Activated T-helper 1 cell treated with anti-CD3 and anti-CD28 coated beads, Interleukin-12 subunit alpha, Interleukin-12 subunit beta, Interleukin-2, Interleukin-4 antibody, amounts not matched to agents 30 ng/mL and 10 ng/mL and 1 ng/mL, durations not matched to agents 14 hours and 24 hours and 36 hours (primary cell): ENCODE data around the gene IRF2BP2. TPM values are rescaled to one million over a fixed set of nuclear protein-coding genes. Genes with fewer than 3 reads are reported as not detected.

Source experiments
- DNase-seq: peaks from one replicate; pipeline ENCODE4 v3.0.0; 2021; ENCODE audit warnings: low spot score
- H3K27ac Mint-ChIP-seq: one replicate; pipeline ENCODE4 v1.8.0; 2021; ENCODE audit warnings: mild to moderate bottlenecking, mixed read lengths
- H3K27me3 Mint-ChIP-seq: one replicate; pipeline ENCODE4 v1.8.0; 2022; ENCODE audit warnings: mild to moderate bottlenecking, moderate library complexity, mixed read lengths; ENCODE audit not compliant: insufficient read depth
- H3K36me3 Mint-ChIP-seq: one replicate; pipeline ENCODE4 v1.8.0; 2021; ENCODE audit warnings: low read depth, mixed read lengths
- H3K4me1 Mint-ChIP-seq: one replicate; pipeline ENCODE4 v1.8.0; 2021; ENCODE audit warnings: low read depth, mixed read lengths
- H3K4me3 Mint-ChIP-seq: one replicate; pipeline ENCODE4 v1.8.0; 2021; ENCODE audit warnings: mild to moderate bottlenecking, moderate library complexity, mixed read lengths
- H3K9me3 Mint-ChIP-seq: one replicate; pipeline ENCODE4 v1.8.0; 2021; ENCODE audit warnings: mixed read lengths
- intact Hi-C: fragments of 100-400 bp; cut with micrococcal nuclease; formaldehyde crosslinking; loops from one replicate; pipeline ENCODE4 v1.15.1; 2024
- total RNA-seq: library from RNA; stranded (reverse); gene quantifications from 2 replicates; pipeline ENCODE4 v1.2.3, GENCODE V29; 2022

The IRF2BP2 gene
- total RNA-seq, 1 donor from 2014 or later, result 243 TPM

DNA sequence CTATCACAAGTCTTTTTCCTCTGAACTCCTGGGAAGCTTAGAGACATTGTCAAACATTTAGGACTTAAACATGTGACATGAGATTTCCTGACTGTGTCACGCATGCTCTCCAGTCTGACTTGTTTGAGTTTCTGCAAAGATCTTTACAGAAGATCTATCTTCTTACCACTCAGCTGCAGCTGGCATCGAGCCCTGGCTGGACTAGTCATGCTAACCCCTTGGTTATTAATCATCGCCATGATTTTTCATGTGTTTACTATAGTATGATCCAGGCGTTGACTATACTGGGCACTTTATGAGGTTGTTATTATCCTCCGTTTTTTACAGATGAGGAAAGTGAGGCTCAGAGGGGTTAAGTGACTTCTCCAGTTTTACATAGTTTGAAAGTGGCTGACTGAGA lies 18.1 kb upstream of the IRF2BP2 start:
- H3K9me3 Mint-ChIP-seq, result no peaks in the 10 kb centered on the region
- no peak overlapping the region for H3K4me3 Mint-ChIP-seq
- intact Hi-C loops, result no loop called here
- no peak for DNase-seq
- no peak overlapping the region for H3K27ac Mint-ChIP-seq
- H3K27me3 Mint-ChIP-seq, result no peaks in the 10 kb centered on the region
- H3K4me1 Mint-ChIP-seq, result no peaks in the 10 kb centered on the region
- peaks cover 2% of the 10 kb centered on the region for H3K36me3 Mint-ChIP-seq

DNA sequence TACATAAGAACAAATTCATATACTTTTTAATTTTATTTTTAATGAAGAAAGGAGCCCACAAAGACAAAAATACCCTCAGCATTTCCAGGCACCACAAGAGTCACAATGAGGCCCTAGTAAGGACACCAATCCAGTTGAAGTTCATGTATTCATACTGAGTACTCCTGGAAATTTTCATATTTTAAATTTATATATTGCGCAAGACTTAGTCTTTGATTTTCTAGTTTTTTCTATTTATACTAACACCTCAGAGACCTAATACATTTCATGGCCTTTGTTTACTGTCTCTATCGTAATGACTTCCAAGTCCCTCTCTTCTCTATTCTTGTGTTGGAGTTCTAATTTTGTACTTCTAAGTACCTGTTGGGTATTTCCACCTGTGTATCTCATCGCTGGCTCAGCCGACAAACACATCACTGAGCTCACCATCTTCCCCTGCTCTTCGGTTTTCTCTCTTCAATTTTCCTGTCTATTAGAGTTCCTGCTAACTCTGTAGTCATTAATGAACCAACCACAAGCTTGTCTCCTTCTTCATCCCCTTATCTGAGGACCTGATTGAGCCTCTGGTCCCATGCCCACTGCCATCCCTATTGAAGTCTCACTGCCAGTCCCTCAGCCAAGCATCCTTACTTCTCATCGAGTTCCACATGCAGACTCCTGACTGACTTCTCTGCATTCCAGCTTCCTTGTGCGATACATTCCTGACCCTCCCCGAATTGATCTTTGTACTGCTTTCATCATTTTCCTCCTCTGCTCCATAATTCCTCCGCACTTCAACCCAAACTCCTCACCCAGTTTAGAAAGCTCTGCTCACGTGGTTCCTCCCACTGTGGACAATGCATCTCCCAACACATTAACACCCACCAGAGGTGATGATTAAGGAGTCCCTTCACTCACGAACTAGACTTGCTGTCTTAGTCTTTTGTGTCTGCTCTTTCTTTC lies 17.3 kb upstream of the IRF2BP2 start:
- no peak overlapping the region for H3K4me3 Mint-ChIP-seq
- no peak overlapping the region for H3K27ac Mint-ChIP-seq
- H3K9me3 Mint-ChIP-seq, result no peaks in the 10 kb centered on the region
- intact Hi-C loops, result no loop called here
- no peaks in the 10 kb centered on the region for H3K4me1 Mint-ChIP-seq
- peaks cover 2% of the 10 kb centered on the region for H3K36me3 Mint-ChIP-seq
- no peaks in the 10 kb centered on the region for H3K27me3 Mint-ChIP-seq
- no peak for DNase-seq

DNA sequence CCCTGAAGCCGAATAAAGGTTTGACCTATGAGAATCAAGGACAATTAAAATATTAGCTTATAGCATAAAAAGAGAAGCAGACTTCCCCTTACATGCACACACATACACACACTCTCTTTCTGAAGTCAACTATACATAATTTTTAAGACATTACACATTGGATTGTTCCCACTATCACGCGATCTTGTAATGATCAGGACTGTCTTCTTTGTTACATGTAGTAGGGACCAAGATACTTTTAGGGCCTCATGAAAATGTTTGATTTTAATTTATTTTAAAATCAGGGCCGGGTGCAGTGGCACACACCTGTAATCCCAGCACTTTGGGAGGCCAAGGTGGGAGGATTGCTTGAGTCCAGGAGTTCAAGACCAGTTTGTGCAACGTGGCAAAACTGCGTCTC lies 16.4 kb upstream of the IRF2BP2 start:
- H3K4me3 Mint-ChIP-seq, result no peak overlapping the region
- H3K36me3 Mint-ChIP-seq, result peaks cover 2% of the 10 kb centered on the region
- intact Hi-C loops, result no loop called here
- no peak for DNase-seq
- no peaks in the 10 kb centered on the region for H3K9me3 Mint-ChIP-seq
- H3K4me1 Mint-ChIP-seq, result no peaks in the 10 kb centered on the region
- no peaks in the 10 kb centered on the region for H3K27me3 Mint-ChIP-seq
- H3K27ac Mint-ChIP-seq, result no peak overlapping the region

DNA sequence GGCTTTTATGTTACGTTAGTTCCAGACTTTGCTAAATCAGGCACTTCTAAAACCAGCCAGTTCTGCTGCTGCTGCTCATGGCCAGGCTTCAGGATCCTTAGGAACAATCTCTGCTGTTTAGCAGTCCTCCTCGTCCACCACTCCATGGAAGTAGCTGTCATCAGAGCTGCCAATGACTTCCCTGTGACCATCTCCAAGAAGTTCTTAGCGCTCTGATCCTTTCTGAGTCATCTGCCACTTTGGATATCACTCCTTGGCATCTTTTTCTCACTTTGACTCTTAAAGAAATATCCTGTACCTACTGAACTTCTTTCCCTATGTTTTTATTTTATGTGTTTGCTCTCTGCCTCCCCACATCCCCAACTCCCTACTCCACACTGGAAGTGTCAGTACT lies 14.7 kb upstream of the IRF2BP2 start:
- H3K9me3 Mint-ChIP-seq, result no peaks in the 10 kb centered on the region
- H3K27ac Mint-ChIP-seq, result no peak overlapping the region
- no peaks in the 10 kb centered on the region for H3K36me3 Mint-ChIP-seq
- H3K27me3 Mint-ChIP-seq, result no peaks in the 10 kb centered on the region
- H3K4me3 Mint-ChIP-seq, result no peak overlapping the region
- intact Hi-C loops, result no loop called here
- H3K4me1 Mint-ChIP-seq, result no peaks in the 10 kb centered on the region
- DNase-seq, result no peak

DNA sequence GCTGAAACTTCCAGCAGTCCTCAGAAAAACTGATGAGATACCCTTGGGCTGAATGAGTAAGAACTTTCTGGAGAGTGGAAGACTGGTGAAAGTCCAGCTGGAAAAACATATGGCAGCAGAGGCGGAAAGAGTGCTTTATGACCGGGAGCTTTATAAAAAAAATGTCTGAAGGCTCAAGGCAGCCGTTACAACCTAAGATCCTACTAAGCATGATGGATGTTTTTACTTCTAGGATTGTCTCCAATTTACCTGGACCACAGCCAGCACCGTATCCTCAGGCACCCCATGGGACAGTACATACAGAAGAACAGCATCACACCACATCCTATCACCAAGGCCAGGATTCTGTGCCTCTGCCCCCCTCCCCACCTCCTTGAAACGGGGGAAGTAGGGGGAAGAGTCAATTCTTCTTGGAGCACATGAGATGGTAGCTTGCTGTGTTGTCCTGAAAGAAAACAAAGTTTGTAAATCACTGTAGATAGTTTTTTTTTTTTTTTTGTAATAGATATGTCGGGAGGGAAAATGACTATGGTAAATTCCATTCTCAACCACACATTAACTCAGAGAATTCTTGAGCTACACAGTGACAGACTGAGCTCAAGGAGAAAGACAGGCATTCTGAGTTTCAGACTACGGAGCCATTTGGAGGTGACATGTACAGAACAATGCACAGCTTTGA lies 11.8 kb upstream of the IRF2BP2 start:
- Mint-ChIP-seq H3K4me1 (peaks cover 14% of the 10 kb centered on the region), H3K27me3 (no peaks in the 10 kb centered on the region), H3K36me3 (no peaks in the 10 kb centered on the region), H3K9me3 (no peaks in the 10 kb centered on the region), H3K4me3 (no peak overlapping the region), H3K27ac (no peak overlapping the region)
- no peak for DNase-seq
- intact Hi-C loops, result no loop called here

DNA sequence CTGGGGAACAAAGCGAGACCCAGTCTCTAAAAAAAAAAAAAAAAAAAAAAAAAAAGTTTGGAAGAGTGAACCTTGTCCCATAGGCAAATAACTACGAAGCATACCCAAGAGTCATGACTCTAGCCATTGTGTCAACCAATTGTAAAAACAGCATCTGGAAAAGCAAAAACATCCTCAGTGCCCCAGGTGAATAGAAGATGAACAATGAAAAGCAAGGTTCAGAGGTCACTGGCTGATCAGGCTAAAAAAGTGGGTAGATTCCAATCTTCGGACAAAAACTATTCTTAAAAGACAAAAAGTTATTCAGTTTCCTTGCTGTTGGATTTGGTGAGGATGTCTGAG lies 11.1 kb upstream of the IRF2BP2 start:
- no peaks in the 10 kb centered on the region for H3K27me3 Mint-ChIP-seq
- no peak overlapping the region for H3K27ac Mint-ChIP-seq
- H3K9me3 Mint-ChIP-seq, result no peaks in the 10 kb centered on the region
- intact Hi-C loops, result no loop called here
- peaks cover 17% of the 10 kb centered on the region for H3K4me1 Mint-ChIP-seq
- DNase-seq, result no peak
- H3K4me3 Mint-ChIP-seq, result no peak overlapping the region
- no peaks in the 10 kb centered on the region for H3K36me3 Mint-ChIP-seq

DNA sequence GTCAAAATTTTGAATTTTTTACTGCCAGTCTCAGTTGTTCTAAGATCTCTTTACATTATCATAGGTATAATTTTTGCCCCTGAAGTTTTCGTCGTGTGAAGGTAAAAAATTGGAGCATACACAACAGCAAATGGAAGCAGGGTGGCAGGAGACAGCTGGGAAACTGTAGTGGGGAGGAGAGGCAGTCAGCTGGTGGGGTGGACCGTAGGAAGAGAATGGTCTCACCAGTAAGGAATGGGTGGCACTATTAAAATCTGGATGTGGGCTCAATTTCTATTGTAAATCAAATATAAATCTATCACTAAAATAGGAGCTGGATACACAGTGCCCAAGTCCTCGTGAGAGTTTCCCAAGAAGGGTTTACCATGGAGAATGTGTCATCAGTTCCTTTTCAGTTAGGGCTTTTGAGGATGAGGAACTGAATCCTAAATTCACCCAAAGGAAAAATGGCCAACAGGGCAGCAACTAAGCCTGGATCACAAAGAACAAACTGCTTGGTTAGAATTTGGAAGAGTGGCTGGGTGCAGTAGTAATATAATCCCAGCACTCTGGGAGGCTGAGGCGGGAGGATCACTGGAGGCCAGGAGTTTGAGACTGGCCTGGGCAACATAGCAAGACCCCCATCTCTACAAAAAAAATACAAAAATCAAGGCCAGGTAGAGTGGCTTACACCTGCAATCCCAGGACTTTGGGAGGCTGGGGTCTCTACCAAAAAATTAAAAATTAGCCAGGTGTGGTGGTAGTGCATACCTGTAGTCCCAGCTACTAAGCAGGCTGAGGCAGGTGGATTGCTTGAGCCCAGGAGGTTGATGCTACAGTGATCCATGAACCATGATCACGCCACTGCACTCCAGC lies 10.5 kb upstream of the IRF2BP2 start:
- intact Hi-C loops, result no loop called here
- Mint-ChIP-seq H3K4me1 (peaks cover 17% of the 10 kb centered on the region), H3K36me3 (no peaks in the 10 kb centered on the region), H3K9me3 (no peaks in the 10 kb centered on the region), H3K27me3 (no peaks in the 10 kb centered on the region), H3K4me3 (no peak overlapping the region), H3K27ac (no peak overlapping the region)
- DNase-seq, result no peak

DNA sequence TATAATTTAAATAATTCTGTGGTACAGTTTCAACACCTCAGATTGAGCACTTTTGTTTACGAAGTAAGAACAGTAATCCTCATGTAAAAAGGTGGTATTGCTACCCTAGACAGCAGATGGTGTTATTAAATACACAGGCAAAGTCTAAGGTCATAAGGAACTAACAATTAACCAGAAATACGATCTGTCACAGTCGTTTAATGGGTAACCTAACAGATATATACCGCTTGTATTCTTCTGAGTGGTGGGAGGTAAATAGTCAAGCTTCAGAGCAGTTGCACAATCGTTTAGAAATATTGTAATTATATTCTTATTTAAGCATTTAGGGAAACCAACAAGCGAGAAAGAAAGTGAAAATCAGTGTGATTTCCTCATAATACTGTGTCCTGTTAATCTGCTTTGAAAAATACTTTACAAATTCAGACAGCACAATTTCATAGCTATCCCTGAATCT lies 9.8 kb upstream of the IRF2BP2 start:
- intact Hi-C loops, result loop anchor here (5.0 kb wide), 1 partner anchor 37 kb away; no protein-coding TSS in a partner anchor
- DNase-seq, result no peak

DNA sequence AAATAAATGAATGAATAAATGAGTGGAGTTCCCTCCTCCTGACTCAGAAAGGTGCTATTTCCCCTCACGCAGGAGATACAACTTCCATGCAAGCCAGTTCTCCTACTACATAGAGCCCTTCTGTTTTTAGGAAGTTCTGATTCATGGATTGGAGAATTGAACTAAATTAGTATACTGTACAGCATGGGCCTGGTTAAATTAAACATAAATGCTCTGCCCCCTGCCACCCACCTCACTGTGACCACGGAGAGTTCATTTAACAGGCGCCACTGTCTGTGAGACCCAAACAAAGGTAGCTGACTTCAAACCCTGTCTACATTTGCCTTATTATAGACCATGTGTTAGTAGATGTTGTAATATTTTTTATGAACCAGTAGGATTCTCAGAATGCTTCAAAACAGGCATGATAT lies 9.1 kb upstream of the IRF2BP2 start:
- Mint-ChIP-seq H3K36me3 (no peaks in the 10 kb centered on the region), H3K4me3 (no peak overlapping the region), H3K27ac (no peak overlapping the region), H3K9me3 (no peaks in the 10 kb centered on the region), H3K4me1 (peaks cover 19% of the 10 kb centered on the region), H3K27me3 (no peaks in the 10 kb centered on the region)
- intact Hi-C loops, result loop anchor here (5.0 kb wide), 1 partner anchor 38 kb away; no protein-coding TSS in a partner anchor
- DNase-seq, result no peak

More for the DNA sequence above, 9.8 kb upstream of the IRF2BP2 start:
- H3K27ac Mint-ChIP-seq, result no peak overlapping the region
- H3K27me3 Mint-ChIP-seq, result no peaks in the 10 kb centered on the region
- peaks cover 17% of the 10 kb centered on the region for H3K4me1 Mint-ChIP-seq
- H3K9me3 Mint-ChIP-seq, result no peaks in the 10 kb centered on the region
- H3K4me3 Mint-ChIP-seq, result no peak overlapping the region
- H3K36me3 Mint-ChIP-seq, result no peaks in the 10 kb centered on the region

DNA sequence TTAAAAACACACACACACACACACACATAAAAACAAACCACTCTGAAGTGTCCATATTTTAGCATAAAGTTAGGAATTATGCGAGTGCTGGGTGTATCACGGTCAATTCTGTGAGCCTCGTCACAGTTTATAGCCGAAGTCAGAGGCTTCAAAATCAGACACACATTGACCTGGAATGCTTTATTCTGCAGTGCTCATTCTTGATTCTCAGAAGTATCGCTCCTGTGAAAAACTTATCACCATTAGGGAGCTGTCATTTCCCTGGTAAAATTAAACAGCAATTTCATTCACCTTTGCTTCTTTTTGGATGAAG lies 8.7 kb upstream of the IRF2BP2 start:
- no peak for DNase-seq
- no peaks in the 10 kb centered on the region for H3K9me3 Mint-ChIP-seq

DNA sequence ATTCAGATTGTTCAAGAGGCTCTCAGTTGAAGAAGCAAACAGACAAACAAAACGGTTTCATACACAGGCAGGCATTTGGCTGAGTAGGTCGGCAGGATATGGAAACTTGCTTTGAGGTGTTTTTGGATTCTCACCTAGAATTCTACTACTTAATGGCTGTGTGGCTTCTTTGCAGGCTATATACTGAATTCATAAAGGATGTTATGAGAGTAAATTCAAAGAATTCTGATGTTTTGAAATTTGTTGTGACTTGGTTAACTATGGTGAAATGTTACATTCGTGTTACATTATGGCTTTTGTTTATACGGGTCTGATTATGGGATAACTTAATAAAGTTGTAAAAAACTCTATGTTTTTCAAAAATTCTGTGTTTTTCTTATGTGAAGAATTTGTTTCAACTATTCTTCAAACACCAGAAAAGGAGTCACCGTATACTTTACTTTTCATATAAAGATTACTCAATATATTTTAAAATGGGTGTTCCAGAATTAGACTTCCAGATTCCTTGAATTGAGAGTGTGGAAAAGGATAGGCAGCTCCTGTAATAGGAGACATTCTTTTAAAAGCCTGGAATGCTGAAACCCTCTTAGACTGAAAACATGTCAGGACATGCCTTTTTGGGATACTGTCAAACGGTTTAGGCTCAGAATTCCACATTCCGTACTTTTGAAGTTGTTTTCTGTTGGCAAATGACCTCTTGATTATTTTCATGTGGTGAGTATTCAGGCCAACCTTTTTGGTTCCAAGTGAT lies 8.2 kb upstream of the IRF2BP2 start:
- H3K36me3 Mint-ChIP-seq, result no peaks in the 10 kb centered on the region
- intact Hi-C loops, result loop anchor here (5.0 kb wide), 1 partner anchor 39 kb away; no protein-coding TSS in a partner anchor
- peaks cover 28% of the 10 kb centered on the region for H3K4me1 Mint-ChIP-seq
- peak overlapping the region; percentile 48 for H3K27ac Mint-ChIP-seq
- H3K4me3 Mint-ChIP-seq, result no peak overlapping the region
- H3K27me3 Mint-ChIP-seq, result no peaks in the 10 kb centered on the region
- DNase-seq, result no peak
- no peaks in the 10 kb centered on the region for H3K9me3 Mint-ChIP-seq

More for the DNA sequence above, 8.7 kb upstream of the IRF2BP2 start:
- Mint-ChIP-seq H3K36me3 (no peaks in the 10 kb centered on the region), H3K27ac (no peak overlapping the region), H3K4me3 (no peak overlapping the region), H3K4me1 (peaks cover 23% of the 10 kb centered on the region), H3K27me3 (no peaks in the 10 kb centered on the region)
- intact Hi-C loops, result loop anchor here (5.0 kb wide), 1 partner anchor 39 kb away; no protein-coding TSS in a partner anchor
